Measurements from ENCODE around the gene GLT8D2.

Gene GLT8D2

GRCh38 chr12:103956509-103957027, 93.4 kb downstream of the GLT8D2 start:
- DNase-seq (ENCODE audit: low spot score in 2 of 2) = no peak
- peaks cover 49% of the 10 kb centered on the region for H3K4me1 Mint-ChIP-seq
- ATAC-seq = no peak
- peaks cover 44% of the 10 kb centered on the region for H3K36me3 Mint-ChIP-seq
- H3K4me3 Mint-ChIP-seq = peak overlapping the region; percentile 84
- no peaks in the 10 kb centered on the region for H3K9me3 Mint-ChIP-seq
- peak overlapping the region; percentile 92 for H3K27ac Mint-ChIP-seq

- ATAC-seq (no peak), DNase-seq (ENCODE audit: low spot score in 2 of 2) (no peak)
- Mint-ChIP-seq H3K4me1 (peaks cover 49% of the 10 kb centered on the region), H3K4me3 (peak overlapping the region; percentile 84), H3K36me3 (peaks cover 50% of the 10 kb centered on the region), H3K27ac (peak overlapping the region; percentile 92), H3K9me3 (no peaks in the 10 kb centered on the region)
Measured at GRCh38 chr12:103955811-103956508, 94.0 kb downstream of the GLT8D2 start.

GRCh38 chr12:103952497-103952896, 97.5 kb downstream of the GLT8D2 start:
- H3K4me3 Mint-ChIP-seq = peak overlapping the region; percentile 10
- H3K9me3 Mint-ChIP-seq = no peaks in the 10 kb centered on the region
- H3K27ac Mint-ChIP-seq = peak overlapping the region; percentile 19
- H3K36me3 Mint-ChIP-seq = peaks cover 83% of the 10 kb centered on the region
- no peak for DNase-seq (ENCODE audit: low spot score in 2 of 2)
- peak; percentile 68 for ATAC-seq
- peaks cover 65% of the 10 kb centered on the region for H3K4me1 Mint-ChIP-seq

GRCh38 chr12:103948746-103949406, 101.1 kb downstream of the GLT8D2 start:
- Mint-ChIP-seq H3K4me1 (peaks cover 46% of the 10 kb centered on the region), H3K27ac (peak overlapping the region; percentile 80), H3K4me3 (no peak overlapping the region), H3K36me3 (peaks cover 99% of the 10 kb centered on the region), H3K9me3 (no peaks in the 10 kb centered on the region)
- ATAC-seq (no peak), DNase-seq (ENCODE audit: low spot score in 2 of 2) (no peak)

GRCh38 chr12:103947871-103948555, 102.0 kb downstream of the GLT8D2 start:
- H3K36me3 Mint-ChIP-seq = peaks cover 100% of the 10 kb centered on the region
- peaks cover 37% of the 10 kb centered on the region for H3K4me1 Mint-ChIP-seq
- H3K27ac Mint-ChIP-seq = peak overlapping the region; percentile 80
- H3K9me3 Mint-ChIP-seq = no peaks in the 10 kb centered on the region
- ATAC-seq = peak; percentile 44
- peak overlapping the region; percentile 32 for H3K4me3 Mint-ChIP-seq
- DNase-seq (ENCODE audit: low spot score in 2 of 2) = no peak

- no peak for DNase-seq (ENCODE audit: low spot score in 2 of 2)
- no peaks in the 10 kb centered on the region for H3K9me3 Mint-ChIP-seq
- peaks cover 100% of the 10 kb centered on the region for H3K36me3 Mint-ChIP-seq
- peak overlapping the region; percentile 30 for H3K27ac Mint-ChIP-seq
- ATAC-seq = peak; percentile 51
- no peak overlapping the region for H3K4me3 Mint-ChIP-seq
- H3K4me1 Mint-ChIP-seq = peaks cover 40% of the 10 kb centered on the region
Measured at GRCh38 chr12:103944964-103945363, 105.0 kb downstream of the GLT8D2 start.

Measured in stimulated activated effector memory CD8-positive, alpha-beta T cell treated with anti-CD3 and anti-CD28 coated beads, Interleukin-12 subunit alpha, Interleukin-12 subunit beta, amount 100 ng/mL, for 72 hours (primary cell).